Neuronal stem cell (in vitro differentiated cells): ENCODE results near the gene PCNX2.
A peak's percentile ranks its signal among the peaks of the same experiment; 100 is the strongest.
"Not testable (repeated sequence)": the region's sequence is repeated elsewhere in the genome, so short reads cannot be mapped to it uniquely, and the experiment has no call there.

Source experiments
- DNase-seq: peaks from one replicate; pipeline ENCODE4 v3.0.0-alpha.2; 2013; ENCODE audit warnings: low spot score
- H2AFZ ChIP-seq: one replicate; pipeline ENCODE4 v1.6.1; 2013; ENCODE audit warnings: mild to moderate bottlenecking, low read length, inconsistent platforms
- H2AK5ac ChIP-seq: 2 replicates; pipeline ENCODE4 v1.6.1; 2013; ENCODE audit warnings: low read depth, mild to moderate bottlenecking, inconsistent platforms, low read length, moderate library complexity, mixed read lengths
- H2BK120ac ChIP-seq: 2 replicates; pipeline ENCODE4 v1.6.1; 2013; ENCODE audit warnings: low read depth, mild to moderate bottlenecking, inconsistent platforms, low read length, moderate library complexity, mixed read lengths
- H2BK12ac ChIP-seq: one replicate; pipeline ENCODE4 v1.6.1; 2013; ENCODE audit warnings: low read length, inconsistent platforms
- H2BK15ac ChIP-seq: 2 replicates; pipeline ENCODE4 v1.6.1; 2013; ENCODE audit warnings: mild to moderate bottlenecking, low read length, inconsistent platforms, mixed read lengths
- H2BK5ac ChIP-seq: one replicate; pipeline ENCODE4 v1.6.1; 2013; ENCODE audit warnings: inconsistent platforms, mild to moderate bottlenecking, low read length, moderate library complexity
- H3K14ac ChIP-seq: one replicate; pipeline ENCODE4 v1.6.1; 2013; ENCODE audit warnings: low read length, inconsistent platforms
- H3K18ac ChIP-seq: 2 replicates; pipeline ENCODE4 v1.6.1; 2013; ENCODE audit warnings: low read length, inconsistent platforms
- H3K23ac ChIP-seq: 2 replicates; pipeline ENCODE4 v1.6.1; 2013; ENCODE audit warnings: low read depth, mild to moderate bottlenecking, mixed read lengths, low read length, inconsistent platforms; ENCODE audit not compliant: poor library complexity
- H3K27ac ChIP-seq: replicated peaks from 3 replicates; pipeline ENCODE4 v1.5.1; 2013; ENCODE audit warnings: low read length, inconsistent platforms
- H3K27me3 ChIP-seq, 3 experiments: 2 replicates each; pipeline ENCODE4 v1.6.1; 2013; ENCODE audit warnings: low read length in 3 of 3, mild to moderate bottlenecking in 2 of 3, inconsistent platforms in 1 of 3, low read depth in 1 of 3, mixed read lengths in 1 of 3, moderate library complexity in 1 of 3; ENCODE audit not compliant: control insufficient read depth in 3 of 3, insufficient read depth in 3 of 3
- H3K36me3 ChIP-seq, 2 donors: replicated peaks in 1 of 2; 2 replicates each; pipeline ENCODE4 v1.6.1; 2013; ENCODE audit warnings: low read length in 2 of 2; ENCODE audit not compliant: control insufficient read depth in 2 of 2, insufficient read depth in 2 of 2
- H3K4ac ChIP-seq: 2 replicates; pipeline ENCODE4 v1.6.1; 2013; ENCODE audit warnings: inconsistent platforms, mild to moderate bottlenecking, low read length, moderate library complexity
- H3K4me1 ChIP-seq, 2 donors: 1 replicate in 1 of 2; 2 replicates in 1 of 2; pipeline ENCODE4 v1.6.1; 2013; ENCODE audit warnings: low read length in 2 of 2, low read depth in 1 of 2; ENCODE audit not compliant: control insufficient read depth in 2 of 2, insufficient read depth in 1 of 2
- H3K4me2 ChIP-seq: one replicate; pipeline ENCODE4 v1.6.1; 2013; ENCODE audit warnings: mild to moderate bottlenecking, low read length, inconsistent platforms; ENCODE audit not compliant: insufficient read depth, poor library complexity, severe bottlenecking
- H3K4me3 ChIP-seq, 2 donors: 2 replicates each; pipeline ENCODE4 v1.5.1; 2013; ENCODE audit warnings: low read length in 2 of 2, mild to moderate bottlenecking in 2 of 2, inconsistent platforms in 1 of 2, moderate library complexity in 1 of 2
- H3K79me1 ChIP-seq: one replicate; pipeline ENCODE4 v1.6.1; 2013; ENCODE audit warnings: low read depth, mild to moderate bottlenecking, inconsistent platforms, low read length, moderate library complexity
- H3K9ac ChIP-seq: one replicate; pipeline ENCODE4 v1.6.1; 2013; ENCODE audit warnings: mild to moderate bottlenecking, low read depth, low read length, inconsistent platforms; ENCODE audit not compliant: poor library complexity
- H3K9me3 ChIP-seq, 2 donors: replicated peaks in 1 of 2; 2 replicates each; pipeline versions ENCODE3 to v1.6.1; 2013; ENCODE audit warnings: low read length in 2 of 2, mild to moderate bottlenecking in 2 of 2, inconsistent platforms in 1 of 2, low read depth in 1 of 2, mixed read lengths in 1 of 2, moderate library complexity in 1 of 2; ENCODE audit not compliant: control insufficient read depth in 2 of 2, insufficient read depth in 1 of 2
- H4K8ac ChIP-seq: one replicate; pipeline ENCODE4 v1.6.1; 2013; ENCODE audit warnings: low read depth, mild to moderate bottlenecking, inconsistent platforms, low read length, moderate library complexity
- H4K91ac ChIP-seq: one replicate; pipeline ENCODE4 v1.6.1; 2013; ENCODE audit warnings: low read length, low read depth, mild to moderate bottlenecking, inconsistent platforms; ENCODE audit not compliant: poor library complexity
- WGBS, 2 donors: extraction: QIAGEN DNeasy Blood & Tissue Kit; methylation state at CpG; one replicate each; pipeline ENCODE4 v1.1.7; 2013; ENCODE audit warnings: missing lambda C conversion rate in 2 of 2, mixed read lengths in 1 of 2; ENCODE audit not compliant: insufficient read length in 2 of 2, insufficient replicate concordance in 1 of 2; ENCODE audit errors: extremely low coverage in 2 of 2; 5-methylcytosine and 5-hydroxymethylcytosine counted together

Gene PCNX2

DNA sequence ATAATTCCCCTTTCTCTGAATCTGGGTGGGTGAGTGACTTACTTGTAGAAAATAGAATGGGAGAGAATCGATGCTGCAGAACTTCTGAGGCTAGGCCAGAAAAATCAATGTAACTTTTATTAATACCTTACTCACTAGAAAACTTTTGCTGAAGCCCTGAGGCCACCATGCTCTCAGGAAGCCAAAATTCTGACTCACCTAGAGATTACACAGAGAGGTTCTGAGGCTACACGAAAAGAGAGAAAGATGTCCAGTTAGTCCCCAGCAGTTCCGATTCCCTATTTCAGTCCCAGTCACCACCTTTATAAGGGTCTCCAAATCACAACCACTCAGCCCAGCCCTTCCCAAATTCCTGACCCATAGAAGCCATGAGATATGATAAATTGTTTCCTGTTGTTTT, 210.0 kb downstream of the PCNX2 start:
- peaks cover 0 to 9% of the 10 kb centered on the region in 2 donors for H3K4me1 ChIP-seq
- no peaks in the 10 kb centered on the region for H3K79me1 ChIP-seq
- no peak overlapping the region for H3K4me3 ChIP-seq
- DNase-seq = no peak
- no peak overlapping the region for H2AFZ ChIP-seq
- no peak overlapping the region for H3K23ac ChIP-seq
- H3K14ac ChIP-seq = no peak overlapping the region
- H2BK12ac ChIP-seq = no peak overlapping the region
- WGBS, 2 donors = no CpG with 5 or more reads among the region's 3 CpGs
- H3K9me3 ChIP-seq = no peaks in the 10 kb centered on the region
- H4K8ac ChIP-seq = no peak overlapping the region
- no peak overlapping the region for H2BK120ac ChIP-seq
- H2BK5ac ChIP-seq = no peak overlapping the region
- H3K27ac ChIP-seq = no peak overlapping the region
- H3K18ac ChIP-seq = no peak overlapping the region
- no peak overlapping the region for H2AK5ac ChIP-seq
- H3K4ac ChIP-seq = no peak overlapping the region
- H3K27me3 ChIP-seq = no peaks in the 10 kb centered on the region
- no peak overlapping the region for H3K9ac ChIP-seq
- H2BK15ac ChIP-seq = no peak overlapping the region
- no peak overlapping the region for H4K91ac ChIP-seq
- H3K36me3 ChIP-seq = no peaks in the 10 kb centered on the region
- H3K4me2 ChIP-seq = no peak overlapping the region

DNA sequence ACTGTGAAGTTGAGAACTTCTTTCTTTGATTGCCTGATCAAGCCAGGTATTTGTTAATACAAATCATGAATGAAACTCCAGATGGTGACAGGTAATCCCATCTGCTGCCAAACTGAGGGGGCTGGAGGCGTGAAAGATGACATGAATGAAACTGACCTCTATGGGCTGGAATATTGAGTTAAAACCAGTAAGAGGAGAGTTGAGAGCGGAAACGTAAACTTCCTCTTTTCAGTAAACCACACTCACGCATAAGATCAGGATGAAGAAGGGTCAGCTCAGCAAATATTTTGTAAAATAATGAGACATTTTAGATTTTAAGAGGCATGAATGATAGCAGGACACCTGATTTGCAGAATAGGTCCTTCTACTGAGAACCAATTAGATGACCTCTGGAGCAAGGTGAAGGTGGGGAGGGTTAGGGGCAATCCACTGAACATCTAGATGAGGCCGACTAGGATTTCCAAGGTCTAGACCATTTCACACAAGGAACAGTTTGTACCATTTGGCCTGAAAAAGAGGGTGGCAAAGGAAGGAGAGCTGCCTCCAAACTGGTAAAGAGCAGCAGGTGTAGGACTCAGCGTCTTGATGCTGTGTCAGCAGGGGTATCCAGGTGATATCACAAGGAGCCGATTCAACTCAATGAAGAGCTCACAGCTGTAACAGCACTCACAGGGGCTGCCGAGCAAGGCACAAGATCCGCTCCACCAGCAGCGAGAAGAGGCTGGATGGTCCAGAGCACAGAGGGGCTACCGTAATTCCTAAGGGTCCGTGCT, 212.6 kb downstream of the PCNX2 start:
- Histone ChIP-seq H2BK15ac (no peak overlapping the region), H2BK12ac (no peak overlapping the region), H2AK5ac (no peak overlapping the region), H3K9ac (no peak overlapping the region), H3K27ac (no peak overlapping the region), H3K4me2 (no peak overlapping the region), H2BK5ac (no peak overlapping the region), H3K18ac (no peak overlapping the region), H3K79me1 (no peaks in the 10 kb centered on the region), H3K23ac (no peak overlapping the region), H2AFZ (no peak overlapping the region), H3K36me3 (peaks cover 0 to 2% of the 10 kb centered on the region in 2 donors), H3K4me1 (peaks cover 0 to 13% of the 10 kb centered on the region in 2 donors), H4K8ac (no peak overlapping the region), H3K27me3 (no peaks in the 10 kb centered on the region), H3K4me3 (no peak overlapping the region), H2BK120ac (no peak overlapping the region), H3K9me3 (no peaks in the 10 kb centered on the region), H3K4ac (no peak overlapping the region), H3K14ac (no peak overlapping the region), H4K91ac (no peak overlapping the region)
- WGBS, 2 donors = no CpG with 5 or more reads among the region's 12 CpGs
- no peak for DNase-seq

DNA sequence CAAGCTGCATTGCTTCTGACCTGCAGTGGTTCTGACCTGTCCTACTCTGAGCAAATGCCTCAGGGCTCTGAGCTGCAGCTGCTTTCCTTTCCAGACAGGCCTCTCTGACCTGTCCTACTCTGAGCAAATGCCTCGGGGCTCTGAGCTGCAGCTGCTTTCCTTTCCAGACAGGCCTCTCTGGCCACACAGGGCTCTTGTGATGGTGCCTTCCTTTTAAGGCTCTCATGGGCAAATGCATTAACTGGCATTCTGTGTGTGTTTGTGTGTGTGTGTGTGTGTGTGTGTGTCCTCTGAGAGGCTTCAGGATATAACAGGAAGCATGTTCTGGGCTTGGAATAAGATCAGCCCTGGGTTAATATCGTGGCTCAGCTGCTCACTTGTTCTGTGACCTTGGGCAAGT, 213.8 kb downstream of the PCNX2 start:
- no peak overlapping the region for H3K9ac ChIP-seq
- H4K8ac ChIP-seq = no peak overlapping the region
- H3K36me3 ChIP-seq = peaks cover 0 to 2% of the 10 kb centered on the region in 2 donors
- H2AFZ ChIP-seq = no peak overlapping the region
- no peak overlapping the region for H2BK5ac ChIP-seq
- H2BK12ac ChIP-seq = no peak overlapping the region
- H2BK120ac ChIP-seq = no peak overlapping the region
- no peaks in the 10 kb centered on the region for H3K9me3 ChIP-seq
- no peak for DNase-seq
- H3K4me1 ChIP-seq = peaks cover 2 to 7% of the 10 kb centered on the region in 2 donors
- H4K91ac ChIP-seq = no peak overlapping the region
- H3K18ac ChIP-seq = peak overlapping the region; percentile 45
- H3K79me1 ChIP-seq = no peaks in the 10 kb centered on the region
- H3K27ac ChIP-seq = no peak overlapping the region
- no peak overlapping the region for H3K4me3 ChIP-seq
- no peak overlapping the region for H3K14ac ChIP-seq
- WGBS, 2 donors = no CpG with 5 or more reads among the region's 2 CpGs
- H2AK5ac ChIP-seq = no peak overlapping the region
- no peak overlapping the region for H2BK15ac ChIP-seq
- no peak overlapping the region for H3K4ac ChIP-seq
- H3K4me2 ChIP-seq = no peak overlapping the region
- H3K27me3 ChIP-seq = no peaks in the 10 kb centered on the region
- H3K23ac ChIP-seq = no peak overlapping the region

DNA sequence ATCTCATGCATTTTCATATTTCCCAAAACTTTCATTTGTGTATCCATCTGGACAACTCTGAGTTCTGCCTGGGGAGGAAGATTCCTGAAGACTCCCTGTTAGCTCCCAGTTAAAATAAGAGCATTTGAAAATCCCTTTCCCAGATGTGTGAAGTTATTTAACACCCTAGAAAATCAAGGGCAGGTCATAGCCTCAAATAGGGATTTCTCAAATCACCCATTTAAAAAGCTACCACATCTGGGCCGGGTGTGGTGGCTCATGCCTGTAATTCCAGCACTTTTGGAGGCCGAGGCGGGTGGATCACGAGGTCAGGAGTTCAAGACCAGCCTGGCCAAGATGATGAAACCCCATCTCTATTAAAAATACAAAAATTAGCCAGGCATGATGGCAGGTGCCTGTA, 214.7 kb downstream of the PCNX2 start:
- not testable (repeated sequence) for H3K9me3 ChIP-seq, H2AFZ ChIP-seq, H4K8ac ChIP-seq, H3K4me3 ChIP-seq, DNase-seq, H2BK5ac ChIP-seq, H3K4me2 ChIP-seq, H3K4ac ChIP-seq, H3K27ac ChIP-seq, H3K79me1 ChIP-seq, H3K36me3 ChIP-seq, H3K4me1 ChIP-seq, H4K91ac ChIP-seq, H3K23ac ChIP-seq, H3K18ac ChIP-seq, H2BK12ac ChIP-seq, H2BK15ac ChIP-seq, H3K27me3 ChIP-seq, H3K14ac ChIP-seq, H2AK5ac ChIP-seq, H3K9ac ChIP-seq, H2BK120ac ChIP-seq
- WGBS, 2 donors = no CpG with 5 or more reads among the region's 4 CpGs
